Measurements from ENCODE around the gene NBPF6.
"Not testable (repeated sequence)": the region's sequence is repeated elsewhere in the genome, so short reads cannot be mapped to it uniquely, and the experiment has no call there.

Gene NBPF6

GRCh38 chr1:108502624-108503023 is 52.5 kb downstream of the NBPF6 start:
- peak; percentile 52 for DNase-seq (ENCODE audit: low spot score)

- DNase-seq (ENCODE audit: low spot score): peak; percentile 80
Measured at GRCh38 chr1:108503062-108503733, 53.1 kb downstream of the NBPF6 start.

- no peak for DNase-seq (ENCODE audit: low spot score)
Measured at GRCh38 chr1:108504447-108504846, 54.3 kb downstream of the NBPF6 start.

GRCh38 chr1:108505763-108506070 is 55.6 kb downstream of the NBPF6 start:
- no peak for DNase-seq (ENCODE audit: low spot score)

- DNase-seq (ENCODE audit: low spot score): no peak
Measured at GRCh38 chr1:108511764-108512163, 61.6 kb downstream of the NBPF6 start.

- peak; percentile 39 for DNase-seq (ENCODE audit: low spot score)
Measured at GRCh38 chr1:108512239-108513043, 62.3 kb downstream of the NBPF6 start.

GRCh38 chr1:108513044-108513415 is 62.9 kb downstream of the NBPF6 start:
- DNase-seq (ENCODE audit: low spot score): no peak

- not testable (repeated sequence) for DNase-seq (ENCODE audit: low spot score)
Measured at GRCh38 chr1:108513914-108514313, 63.8 kb downstream of the NBPF6 start.

- DNase-seq (ENCODE audit: low spot score): not testable (repeated sequence)
Measured at GRCh38 chr1:108517301-108517897, 67.3 kb downstream of the NBPF6 start.

All from kidney tubule cell (primary cell).